CD4-positive, alpha-beta T cell treated with Interleukin-2 at 100 ng/mL for 4 hours (primary cell): ENCODE data around the gene MCAM.

Source experiments
- DNase-seq: peaks from one replicate; pipeline ENCODE4 v3.0.0-alpha.2; 2020; ENCODE audit warnings: low spot score

MCAM gene

GRCh38 chr11:119330237-119330636 lies 13.3 kb upstream of the MCAM start:
- DNase-seq: no peak

GRCh38 chr11:119329320-119329719 lies 12.4 kb upstream of the MCAM start:
- DNase-seq: no peak

- DNase-seq: no peak
These were observed 7.3 kb upstream of the MCAM start for GRCh38 chr11:119324189-119324588.

- peak; percentile 82 for DNase-seq
These were observed 6.7 kb upstream of the MCAM start for GRCh38 chr11:119323532-119324033.

GRCh38 chr11:119322921-119323531 lies 6.1 kb upstream of the MCAM start:
- DNase-seq: no peak

GRCh38 chr11:119322360-119322739 lies 5.4 kb upstream of the MCAM start:
- no peak for DNase-seq

GRCh38 chr11:119320776-119321524 lies 4.0 kb upstream of the MCAM start:
- peak; percentile 38 for DNase-seq

- DNase-seq: no peak
These were observed 3.4 kb upstream of the MCAM start for GRCh38 chr11:119320240-119320775.

- DNase-seq: no peak
These were observed 2.8 kb upstream of the MCAM start for GRCh38 chr11:119319700-119320239.

- DNase-seq: no peak
These were observed 2.3 kb upstream of the MCAM start for GRCh38 chr11:119319136-119319699.

- DNase-seq: peak; percentile 24
These were observed 1.6 kb upstream of the MCAM start for GRCh38 chr11:119318240-119319135.

GRCh38 chr11:119317592-119318239 lies 786 bp upstream of the MCAM start:
- no peak for DNase-seq

- DNase-seq: no peak
These were observed 758 bp downstream of the MCAM start for GRCh38 chr11:119316016-119316728.

GRCh38 chr11:119315131-119316015 lies 1.6 kb downstream of the MCAM start:
- DNase-seq: peak; percentile 31

GRCh38 chr11:119314726-119315125 lies 2.2 kb downstream of the MCAM start:
- no peak for DNase-seq

- no peak for DNase-seq
These were observed 6.3 kb downstream of the MCAM start for GRCh38 chr11:119310682-119311052.

GRCh38 chr11:119309953-119310681 lies 6.8 kb downstream of the MCAM start:
- DNase-seq: no peak

- DNase-seq: no peak
These were observed 7.5 kb downstream of the MCAM start for GRCh38 chr11:119309411-119309810.

- DNase-seq: no peak
These were observed 9.0 kb downstream of the MCAM start for GRCh38 chr11:119307974-119308373.
